T-helper 1 cell (primary cell): ENCODE data around the gene CLSTN1.
A peak's percentile ranks its signal among the peaks of the same experiment; 100 is the strongest.
"Not testable (repeated sequence)": the region's sequence is repeated elsewhere in the genome, so short reads cannot be mapped to it uniquely, and the experiment has no call there.

Source experiments
- DNase-seq, 5 donors: peaks; one replicate each; pipeline ENCODE4 v3.0.0-alpha.2; 2012 to 2020

CLSTN1 gene

GRCh38 chr1:9728451-9729295 is 95.1 kb downstream of the CLSTN1 start:
- peak in 3 of 5 donors; percentile 40 to 72 (median 42) for DNase-seq

- no peak for DNase-seq
These were observed 96.7 kb downstream of the CLSTN1 start for GRCh38 chr1:9726905-9727595.

DNA sequence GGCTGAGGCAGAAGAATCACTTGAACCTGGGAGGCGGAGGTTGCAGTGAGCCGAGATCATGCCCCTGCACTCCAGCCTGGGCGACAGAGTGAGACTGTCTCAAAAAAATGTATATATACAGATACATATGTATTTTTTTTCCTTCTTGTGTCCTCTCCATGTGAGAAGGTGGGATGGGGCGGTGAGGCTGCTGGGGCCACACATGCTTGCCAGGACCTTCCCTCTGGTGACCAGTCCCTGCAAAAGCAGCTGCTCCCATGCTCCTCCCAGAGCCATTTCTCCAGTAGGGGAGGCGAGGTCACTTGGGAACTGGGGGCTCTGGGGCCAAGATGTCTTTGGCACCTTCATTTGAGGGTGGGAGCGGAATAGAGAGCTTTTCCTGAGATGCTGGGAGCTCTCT is 97.4 kb downstream of the CLSTN1 start:
- no peak for DNase-seq

DNA sequence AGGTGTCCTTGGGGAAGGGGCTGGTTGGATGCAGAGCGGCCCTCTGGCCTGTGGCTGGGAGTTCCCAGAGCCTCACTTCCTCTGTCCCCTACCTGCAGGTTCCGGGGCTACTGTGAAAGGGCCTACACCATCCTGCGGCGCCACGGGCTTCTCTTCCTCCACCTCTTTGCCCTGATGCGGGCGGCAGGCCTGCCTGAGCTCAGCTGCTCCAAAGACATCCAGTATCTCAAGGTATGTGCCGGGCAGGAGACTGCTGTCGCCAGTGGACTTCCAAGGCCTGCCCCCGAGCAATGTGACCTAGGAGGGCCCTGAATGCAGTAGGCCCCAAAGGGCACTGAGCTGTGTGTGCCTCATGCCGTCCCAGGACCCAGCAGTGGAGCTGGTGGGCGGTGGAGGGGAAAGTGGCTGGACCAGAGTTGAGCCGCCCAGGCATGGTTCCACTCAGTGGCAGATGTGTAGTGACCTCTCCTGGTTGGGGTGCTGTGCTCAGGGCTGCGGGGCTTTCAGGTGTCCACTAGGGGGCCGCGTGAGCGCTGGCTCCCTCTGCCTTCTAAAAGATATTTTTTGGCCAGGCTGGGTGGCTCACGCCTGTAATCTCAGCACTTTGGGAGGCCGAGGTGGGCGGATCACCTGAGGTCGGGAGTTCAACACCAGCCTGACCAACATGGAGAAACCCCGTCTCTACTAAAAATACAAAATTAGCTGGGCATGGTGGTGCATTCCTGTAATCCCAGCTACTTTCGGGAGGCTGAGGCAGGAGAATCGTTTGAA is 98.9 kb downstream of the CLSTN1 start:
- peak; percentile 48 to 67 (median 59) for DNase-seq

DNA sequence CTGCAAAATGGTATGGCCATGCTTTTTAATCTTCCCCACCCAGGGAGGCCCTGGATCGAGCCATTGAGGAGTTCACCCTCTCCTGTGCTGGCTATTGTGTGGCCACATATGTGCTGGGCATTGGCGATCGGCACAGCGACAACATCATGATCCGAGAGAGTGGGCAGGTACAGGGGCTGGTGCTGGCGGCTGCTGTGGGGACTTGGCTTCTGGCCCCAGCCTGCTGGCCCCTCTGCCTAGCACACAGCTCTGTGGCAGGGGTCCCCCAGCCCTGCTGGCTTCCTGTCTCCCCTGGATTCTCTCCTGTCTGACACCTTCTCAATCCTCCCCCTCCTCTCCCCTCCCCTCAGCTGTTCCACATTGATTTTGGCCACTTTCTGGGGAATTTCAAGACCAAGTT is 99.8 kb downstream of the CLSTN1 start:
- DNase-seq, result no peak

GRCh38 chr1:9723068-9723805 is 100.5 kb downstream of the CLSTN1 start:
- no peak for DNase-seq

DNA sequence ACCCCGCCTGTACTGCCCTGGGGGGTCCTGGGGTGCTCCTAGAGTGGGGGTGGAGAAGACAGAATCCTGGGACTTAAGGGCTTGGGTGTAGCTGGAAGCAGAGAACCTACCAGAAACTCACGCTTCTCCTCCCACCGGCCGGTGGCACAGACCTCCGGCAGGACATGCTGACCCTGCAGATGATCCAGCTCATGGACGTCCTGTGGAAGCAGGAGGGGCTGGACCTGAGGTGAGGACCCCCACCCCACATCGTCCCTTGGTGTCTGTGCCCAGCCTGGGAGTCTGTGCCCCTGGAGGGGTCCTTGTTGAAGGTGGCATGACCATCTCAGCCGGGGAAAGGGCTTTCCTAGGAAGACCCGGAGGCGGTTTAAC is 101.4 kb downstream of the CLSTN1 start:
- no peak for DNase-seq

GRCh38 chr1:9721606-9722377 is 102.0 kb downstream of the CLSTN1 start:
- DNase-seq, result peak in 4 of 5 donors; percentile 63 to 76 (median 71)

GRCh38 chr1:9720785-9721605 is 102.8 kb downstream of the CLSTN1 start:
- no peak for DNase-seq

DNA sequence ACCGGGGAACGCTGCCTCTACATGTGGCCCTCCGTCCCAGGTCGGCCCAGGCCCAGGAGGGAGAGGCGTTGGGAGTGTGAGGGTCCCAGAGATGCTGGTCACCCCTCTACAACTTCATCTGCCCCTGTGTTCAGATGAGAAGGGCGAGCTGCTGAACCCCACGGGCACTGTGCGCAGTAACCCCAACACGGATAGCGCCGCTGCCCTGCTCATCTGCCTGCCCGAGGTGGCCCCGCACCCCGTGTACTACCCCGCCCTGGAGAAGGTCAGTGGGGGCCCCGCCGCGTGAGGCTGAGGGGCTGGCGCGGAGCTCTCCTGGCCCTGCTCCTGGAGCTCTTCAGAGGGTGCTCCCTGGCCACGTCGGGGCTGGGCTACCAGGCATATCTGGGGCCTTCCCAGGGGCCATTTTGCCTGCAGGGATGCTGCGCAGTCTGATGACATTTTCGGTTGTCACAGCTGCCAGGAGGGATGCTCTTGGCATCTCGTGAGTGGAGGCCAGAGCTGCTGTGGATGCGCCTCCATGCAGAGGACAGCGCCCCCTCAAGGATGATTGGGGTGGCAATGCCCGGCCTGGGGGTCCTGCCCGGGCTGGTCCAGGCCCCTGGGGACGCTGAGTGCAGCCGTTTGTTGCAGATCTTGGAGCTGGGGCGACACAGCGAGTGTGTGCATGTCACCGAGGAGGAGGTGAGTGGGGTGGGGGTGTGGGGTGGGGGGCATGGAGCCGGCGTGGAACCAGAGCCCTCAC is 103.6 kb downstream of the CLSTN1 start:
- no peak for DNase-seq

DNA sequence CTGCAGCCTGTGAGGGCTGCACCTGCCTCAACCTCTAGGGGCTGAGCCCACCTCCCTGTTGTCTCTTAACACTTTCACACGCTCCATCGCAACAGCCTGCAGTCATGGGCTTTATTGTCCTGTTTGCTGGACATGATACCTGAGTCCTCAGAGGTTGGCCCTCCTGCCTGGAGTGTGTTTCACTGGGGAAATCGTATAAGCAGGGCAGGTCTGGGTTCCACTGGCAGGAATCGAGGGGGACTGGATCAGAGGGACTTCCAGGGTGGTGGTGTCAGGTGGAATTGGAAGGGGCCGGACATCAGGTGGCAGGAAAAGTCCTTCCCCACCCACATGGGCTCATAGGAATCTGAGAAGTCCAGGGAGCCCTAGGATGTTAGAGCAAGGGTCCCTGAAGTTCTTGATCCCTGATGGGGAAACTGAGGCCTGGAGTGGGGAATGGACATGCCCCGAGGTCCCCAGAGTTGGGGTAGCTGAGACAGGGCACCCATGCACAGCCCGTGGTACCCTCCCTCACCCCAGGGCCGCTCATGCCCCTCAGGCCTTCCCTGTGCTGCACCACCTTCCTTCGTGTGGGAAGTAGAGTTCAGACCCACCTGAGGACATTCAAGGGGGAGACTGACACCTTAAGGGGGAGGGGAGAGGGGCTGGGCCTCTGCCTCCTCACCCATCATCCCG is 105.6 kb downstream of the CLSTN1 start:
- DNase-seq, result no peak

DNA sequence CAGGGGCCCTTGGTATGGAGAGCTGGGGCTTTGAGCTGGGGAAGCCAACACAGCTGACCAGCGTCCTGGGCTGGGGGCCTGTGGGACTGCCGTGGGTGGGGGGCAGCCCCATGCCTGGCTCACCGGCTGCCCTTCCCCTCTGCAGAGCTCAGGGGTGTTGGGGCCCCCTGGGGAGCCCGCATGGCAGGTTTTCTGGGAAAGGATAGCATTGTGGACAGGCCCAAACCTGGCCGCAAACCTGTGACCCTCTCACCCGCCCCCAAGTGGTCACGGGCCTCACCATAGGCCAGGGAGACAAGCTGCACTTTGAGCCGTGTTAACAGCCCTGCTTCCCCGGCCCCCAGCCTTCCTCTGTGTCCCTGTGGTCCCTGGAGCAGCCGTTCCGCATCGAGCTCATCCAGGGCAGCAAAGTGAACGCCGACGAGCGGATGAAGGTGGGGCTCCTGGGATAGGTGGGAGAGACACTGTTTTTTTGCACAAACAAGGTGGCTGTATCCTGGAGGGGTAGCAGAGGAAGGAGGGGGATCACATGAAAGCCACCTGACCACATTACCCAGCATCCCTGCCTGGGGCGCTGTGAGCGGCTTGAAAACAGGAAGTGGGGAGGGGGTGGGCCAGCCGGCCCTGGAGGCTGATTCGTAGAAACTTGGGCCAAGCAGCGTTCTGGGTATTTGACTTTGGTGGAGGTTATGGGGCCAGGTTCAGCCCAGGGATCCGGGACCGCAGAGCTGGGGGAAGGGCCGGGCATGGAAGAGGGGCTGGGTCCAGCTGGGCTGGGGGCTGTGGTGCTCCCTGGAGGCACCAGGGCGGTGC is 106.4 kb downstream of the CLSTN1 start:
- DNase-seq, result peak; percentile 72 to 96 (median 81)

DNA sequence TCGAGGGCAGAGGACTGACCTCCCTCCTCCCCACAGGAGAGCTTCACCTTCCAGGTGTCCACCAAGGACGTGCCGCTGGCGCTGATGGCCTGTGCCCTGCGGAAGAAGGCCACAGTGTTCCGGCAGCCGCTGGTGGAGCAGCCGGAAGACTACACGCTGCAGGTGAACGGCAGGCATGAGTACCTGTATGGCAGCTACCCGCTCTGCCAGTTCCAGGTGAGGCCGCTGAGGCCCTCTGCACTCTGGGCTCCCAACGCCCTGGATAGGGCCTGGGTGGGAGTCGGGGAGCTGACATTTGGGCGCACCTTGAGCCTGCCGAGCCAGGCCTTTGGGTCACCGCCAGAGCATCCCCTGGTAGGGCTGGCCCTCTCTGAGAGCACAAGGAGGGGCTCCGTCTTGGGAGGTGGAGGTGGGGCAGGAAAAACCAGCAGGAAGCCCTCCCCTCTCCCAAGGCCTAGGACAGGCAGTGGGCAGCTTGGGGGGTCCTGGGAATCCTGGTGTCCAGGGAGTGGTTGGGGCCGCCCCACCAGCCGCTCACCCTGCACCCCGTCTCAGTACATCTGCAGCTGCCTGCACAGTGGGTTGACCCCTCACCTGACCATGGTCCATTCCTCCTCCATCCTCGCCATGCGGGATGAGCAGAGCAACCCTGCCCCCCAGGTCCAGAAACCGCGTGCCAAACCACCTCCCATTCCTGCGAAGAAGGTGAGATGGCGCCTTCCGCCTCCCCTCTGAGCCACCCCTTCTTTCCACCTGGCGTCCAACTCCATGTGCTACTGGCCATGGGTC is 107.2 kb downstream of the CLSTN1 start:
- DNase-seq, result no peak

GRCh38 chr1:9715536-9716226 is 108.1 kb downstream of the CLSTN1 start:
- DNase-seq, result peak in 3 of 5 donors; percentile 50 to 76 (median 63)

DNA sequence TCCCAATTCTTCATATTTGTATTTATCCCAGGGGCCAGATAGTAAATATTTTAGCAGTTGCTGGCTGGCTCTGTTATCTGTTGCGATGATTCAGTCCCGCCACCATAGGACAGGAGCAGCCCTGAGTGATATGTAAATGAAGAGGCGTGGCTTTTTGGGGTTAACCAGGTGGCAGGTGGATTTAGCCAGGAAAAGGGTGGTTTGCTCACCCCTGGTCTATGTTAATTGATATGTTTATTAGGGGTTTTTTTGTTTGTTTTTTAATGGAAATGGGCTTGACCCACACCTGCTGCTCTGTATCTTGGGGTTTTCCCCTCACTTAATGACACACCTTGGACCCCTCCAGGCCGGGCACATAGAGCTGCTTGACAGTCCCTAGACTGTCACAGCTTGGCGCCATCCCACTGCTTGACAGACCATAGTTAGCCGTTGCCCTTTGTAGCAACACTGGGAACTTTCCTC is 109.5 kb downstream of the CLSTN1 start:
- DNase-seq, result peak in 2 of 5 donors; percentile 38 to 43

- DNase-seq, result not testable (repeated sequence)
These were observed 111.0 kb downstream of the CLSTN1 start for GRCh38 chr1:9712767-9713166.

GRCh38 chr1:9711466-9712020 is 112.2 kb downstream of the CLSTN1 start:
- DNase-seq, result no peak
